ENCODE data around the gene RSPRY1.
A peak's percentile ranks its signal among the peaks of the same experiment; 100 is the strongest.
"Not testable (repeated sequence)": the region's sequence is repeated elsewhere in the genome, so short reads cannot be mapped to it uniquely, and the experiment has no call there.

Gene RSPRY1

GRCh38 chr16:57268804-57269800 lies 83.0 kb downstream of the RSPRY1 start:
- DNase-seq, result no peak

- peak in 39 of 51 donors; percentile 41 to 94 (median 78) for DNase-seq
These were observed 84.3 kb downstream of the RSPRY1 start for GRCh38 chr16:57270221-57271062.

GRCh38 chr16:57271063-57271345 lies 84.9 kb downstream of the RSPRY1 start:
- DNase-seq, result no peak

- DNase-seq, result no peak
These were observed 85.9 kb downstream of the RSPRY1 start for GRCh38 chr16:57271867-57272495.

- DNase-seq, result no peak
These were observed 87.2 kb downstream of the RSPRY1 start for GRCh38 chr16:57273359-57273758.

GRCh38 chr16:57273826-57274225 lies 87.7 kb downstream of the RSPRY1 start:
- DNase-seq, result no peak

GRCh38 chr16:57275946-57276345 lies 89.8 kb downstream of the RSPRY1 start:
- not testable (repeated sequence) for DNase-seq

GRCh38 chr16:57276596-57276995 lies 90.5 kb downstream of the RSPRY1 start:
- peak in 1 of 51 donors; percentile 25 for DNase-seq

- no peak for DNase-seq
These were observed 91.5 kb downstream of the RSPRY1 start for GRCh38 chr16:57277586-57277985.

- peak in 17 of 51 donors; percentile 17 to 63 (median 48) for DNase-seq
These were observed 92.4 kb downstream of the RSPRY1 start for GRCh38 chr16:57278494-57278893.

- DNase-seq, result no peak
These were observed 93.9 kb downstream of the RSPRY1 start for GRCh38 chr16:57279780-57280638.

- DNase-seq, result no peak
These were observed 95.7 kb downstream of the RSPRY1 start for GRCh38 chr16:57281791-57282190.

GRCh38 chr16:57282510-57283213 lies 96.5 kb downstream of the RSPRY1 start:
- DNase-seq, result no peak

- peak in 5 of 51 donors; percentile 33 to 68 (median 41) for DNase-seq
These were observed 97.3 kb downstream of the RSPRY1 start for GRCh38 chr16:57283214-57283958.

- DNase-seq, result no peak
These were observed 97.8 kb downstream of the RSPRY1 start for GRCh38 chr16:57283959-57284208.

- DNase-seq, result peak in 34 of 51 donors; percentile 22 to 83 (median 51)
These were observed 98.3 kb downstream of the RSPRY1 start, which contains the start of gene PLLP for GRCh38 chr16:57284209-57284951. TSS of gene PLLP (minus strand) at chr16:57284672. CDS start at chr16:57284540, 132 bp downstream.

- DNase-seq, result no peak
These were observed 98.8 kb downstream of the RSPRY1 start for GRCh38 chr16:57284952-57285363.

GRCh38 chr16:57285379-57285778 lies 99.2 kb downstream of the RSPRY1 start:
- DNase-seq, result no peak

Measured in hypothalamus (tissue), 51 donors.